MG63 (cell line): Measurements from ENCODE around the gene CCN5. TPM values are rescaled to one million over a fixed set of nuclear protein-coding genes. Genes with fewer than 3 reads are reported as not detected.
"Not testable (repeated sequence)": the region's sequence is repeated elsewhere in the genome, so short reads cannot be mapped to it uniquely, and the experiment has no call there.

Experiments used
- DNase-seq: peaks from one replicate; pipeline ENCODE4 v3.0.0-alpha.2; 2020
- H3K27me3 ChIP-seq: fragments of 250-450 bp; sonication (Bioruptor Pico); 2 replicates; pipeline ENCODE4 v1.5.1; 2020; ENCODE audit warnings: mild to moderate bottlenecking, moderate library complexity
- H3K36me3 ChIP-seq: fragments of 250-450 bp; sonication (Bioruptor Pico); 2 replicates; pipeline ENCODE4 v1.5.1; 2020; ENCODE audit warnings: mild to moderate bottlenecking, moderate library complexity
- H3K4me3 ChIP-seq: fragments of 250-450 bp; sonication (Bioruptor Pico); 2 replicates; pipeline ENCODE4 v1.5.1; 2020; ENCODE audit warnings: mild to moderate bottlenecking, moderate library complexity
- H3K9me3 ChIP-seq: fragments of 250-450 bp; sonication (Bioruptor Pico); 2 replicates; pipeline ENCODE4 v1.5.1; 2020; ENCODE audit warnings: mild to moderate bottlenecking, moderate library complexity
- total RNA-seq: library from RNA; depleted of rRNA; stranded (reverse); fragments of >200 nt; shearing (Covaris generic); gene quantifications from 2 replicates; pipeline ENCODE4 v1.2.3, GENCODE V29; 2014; ENCODE audit warnings: low replicate concordance; rRNA removed

Gene CCN5, protein sequence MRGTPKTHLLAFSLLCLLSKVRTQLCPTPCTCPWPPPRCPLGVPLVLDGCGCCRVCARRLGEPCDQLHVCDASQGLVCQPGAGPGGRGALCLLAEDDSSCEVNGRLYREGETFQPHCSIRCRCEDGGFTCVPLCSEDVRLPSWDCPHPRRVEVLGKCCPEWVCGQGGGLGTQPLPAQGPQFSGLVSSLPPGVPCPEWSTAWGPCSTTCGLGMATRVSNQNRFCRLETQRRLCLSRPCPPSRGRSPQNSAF
- 0.07 TPM in 1 of 2 replicates, not detected in the other for total RNA-seq

DNA sequence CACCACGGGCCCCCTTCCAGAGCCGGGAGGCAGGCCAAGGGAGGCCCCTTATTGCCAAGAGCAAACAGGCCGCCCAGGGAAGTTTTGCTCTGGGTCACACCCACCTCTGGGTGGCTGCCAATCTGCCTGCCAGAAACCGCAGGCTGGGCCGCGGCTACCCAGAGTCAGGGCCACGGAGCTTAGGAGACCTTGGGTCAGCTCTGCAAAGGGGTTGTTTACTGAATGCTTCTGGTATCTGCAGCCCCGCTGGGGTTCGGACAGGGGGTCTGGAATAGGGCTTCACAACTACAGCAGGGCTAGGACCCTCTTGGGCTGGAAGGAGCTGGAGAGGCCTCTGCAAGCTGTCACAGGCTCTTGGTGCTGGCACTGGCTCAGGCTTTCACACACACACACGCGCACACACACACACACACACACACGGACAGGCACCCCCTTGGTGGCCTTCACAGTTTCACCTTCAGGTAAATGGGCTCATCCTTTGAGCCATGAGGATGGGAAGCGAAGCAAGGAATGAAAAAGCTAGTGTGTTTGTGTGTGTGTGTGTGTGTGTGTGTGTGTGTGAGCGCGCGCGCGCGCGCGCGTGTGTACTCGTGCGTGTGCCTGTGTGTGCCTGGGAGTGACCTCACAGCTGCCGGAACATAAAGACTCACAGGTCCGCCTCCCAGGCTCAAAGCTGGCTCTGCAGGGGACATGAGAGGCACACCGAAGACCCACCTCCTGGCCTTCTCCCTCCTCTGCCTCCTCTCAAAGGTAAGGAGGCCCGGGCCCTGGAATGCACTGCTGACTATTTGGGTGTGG lies at the start of gene CCN5:
Gene CCN5, plus strand, starts transcription at position 669 of the 798 bp plus-strand sequence. Its CDS starts 22 bp downstream, at position 691.
- Histone ChIP-seq H3K36me3 (no peaks in the 10 kb centered on the region), H3K27me3 (no peaks in the 10 kb centered on the region), H3K9me3 (no peaks in the 10 kb centered on the region), H3K4me3 (no peak within 1 kb of the TSS)
- peak; percentile 96 for DNase-seq

DNA sequence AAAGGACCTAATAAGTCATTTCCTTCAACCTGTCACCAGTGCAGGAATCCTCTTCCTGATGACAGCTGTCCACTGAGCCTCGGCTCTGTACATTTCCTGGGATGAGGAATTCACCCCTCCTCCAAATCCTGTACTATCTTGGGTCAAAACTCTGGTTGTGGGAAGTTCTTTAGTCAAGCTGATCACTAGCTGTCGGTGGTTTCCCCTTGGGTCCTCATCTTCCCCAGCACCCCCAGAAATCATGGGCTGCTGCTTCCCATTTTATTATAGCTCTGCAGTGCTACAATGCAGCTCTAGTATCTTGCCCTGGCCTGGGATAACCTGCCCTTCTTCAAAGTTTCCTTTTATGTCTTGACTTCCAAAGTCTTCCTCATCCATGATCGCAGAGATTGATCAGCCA lies 49.1 kb upstream of the CCN5 start:
- no peak for DNase-seq
- Histone ChIP-seq H3K4me3 (no peak overlapping the region), H3K27me3 (0 out of 2 replicates have a peak, but pooled peaks cover 2% of the 10 kb centered on the region), H3K36me3 (no peaks in the 10 kb centered on the region), H3K9me3 (no peaks in the 10 kb centered on the region)

DNA sequence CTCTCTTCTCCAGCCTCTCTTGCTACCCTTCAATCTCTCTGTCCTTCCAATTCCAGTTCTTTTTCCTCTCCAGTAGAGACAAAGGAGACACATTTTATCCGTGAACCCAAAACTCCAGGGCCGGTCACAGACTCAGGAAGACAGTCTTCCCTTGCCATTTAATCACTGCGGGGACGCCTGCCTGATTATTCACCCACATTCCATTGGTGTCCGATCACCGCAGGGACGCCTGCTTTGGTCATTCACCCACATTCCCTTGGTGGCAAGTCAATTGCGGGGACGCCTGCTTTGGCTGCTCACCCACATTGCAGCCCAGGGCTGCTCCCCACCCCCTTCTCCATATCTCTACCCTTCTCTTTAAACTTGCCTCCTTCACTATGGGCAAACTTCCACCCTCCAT lies 44.3 kb upstream of the CCN5 start:
- peak; percentile 63 for DNase-seq

DNA sequence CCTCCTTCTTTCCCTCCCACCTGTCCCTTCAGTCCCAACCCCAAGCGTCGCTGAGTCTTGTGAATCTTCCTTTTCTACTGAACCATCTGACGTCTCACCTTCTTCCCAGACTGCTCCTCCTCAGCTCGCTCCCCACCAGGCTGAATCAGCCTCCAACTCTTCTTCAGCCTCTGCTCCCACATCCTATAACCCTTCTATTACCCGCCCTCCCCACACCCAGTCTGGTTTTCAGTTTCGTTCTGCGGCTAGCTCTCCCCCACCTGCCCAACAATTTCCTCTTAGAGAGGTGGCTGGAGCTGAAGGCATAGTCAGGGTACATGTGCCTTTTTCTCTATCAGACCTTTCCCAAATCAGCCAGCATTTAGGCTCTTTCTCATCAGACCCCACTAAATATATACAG lies 43.6 kb upstream of the CCN5 start:
- not testable (repeated sequence) for H3K9me3 ChIP-seq, H3K36me3 ChIP-seq, H3K27me3 ChIP-seq, DNase-seq, H3K4me3 ChIP-seq

More for the DNA sequence above, 44.3 kb upstream of the CCN5 start:
- not testable (repeated sequence) for H3K36me3 ChIP-seq, H3K4me3 ChIP-seq, H3K27me3 ChIP-seq, H3K9me3 ChIP-seq

DNA sequence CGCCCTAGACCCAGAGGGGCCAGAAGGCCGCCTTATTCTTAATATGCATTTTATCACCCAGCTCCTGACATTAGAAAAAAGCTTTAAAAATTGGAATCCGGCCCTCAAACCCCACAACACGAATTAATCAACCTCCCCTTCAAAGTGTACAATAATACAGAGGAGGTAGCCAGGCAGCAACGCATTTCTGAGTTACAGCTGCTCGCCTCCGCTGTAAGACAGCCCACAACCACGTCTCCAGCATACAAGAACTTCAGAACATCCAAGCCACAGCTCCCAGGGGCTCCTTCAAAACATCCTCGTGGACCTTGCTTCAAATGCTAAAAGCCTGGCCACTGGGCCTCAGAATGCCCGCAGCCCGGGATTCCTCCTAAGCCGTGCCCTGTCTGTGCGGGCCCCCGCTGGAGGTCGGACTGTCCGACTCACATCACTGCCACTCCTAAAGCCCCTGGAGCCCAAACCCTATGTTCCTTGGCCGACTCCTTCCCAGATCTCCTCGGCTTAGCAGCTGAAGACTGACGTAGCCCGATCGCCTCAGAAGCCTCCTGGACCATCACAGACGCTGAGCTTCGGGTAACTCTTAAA lies 42.8 kb upstream of the CCN5 start:
- not testable (repeated sequence) for H3K9me3 ChIP-seq, H3K4me3 ChIP-seq, DNase-seq, H3K36me3 ChIP-seq, H3K27me3 ChIP-seq

DNA sequence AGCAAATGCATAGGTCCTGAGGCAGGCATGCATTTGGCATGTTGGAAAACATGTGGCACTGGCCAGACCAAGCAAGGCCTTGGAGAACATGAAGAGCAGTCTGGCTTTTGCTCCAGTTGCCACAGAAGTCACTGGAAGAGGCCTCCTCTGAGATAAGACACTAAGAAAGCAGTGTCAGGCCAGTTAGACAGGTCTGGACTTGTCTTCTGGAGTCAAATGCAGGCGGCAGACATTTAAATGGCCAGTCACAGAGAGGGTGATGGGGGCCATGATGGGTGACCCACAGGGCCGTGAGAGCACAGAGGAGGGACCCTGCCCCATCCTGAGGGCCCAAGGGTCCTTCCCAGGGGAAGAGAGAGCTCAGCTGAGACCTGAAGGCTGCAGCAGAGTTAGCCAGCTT lies 36.9 kb upstream of the CCN5 start:
- Histone ChIP-seq H3K9me3 (no peaks in the 10 kb centered on the region), H3K36me3 (no peaks in the 10 kb centered on the region), H3K27me3 (no peaks in the 10 kb centered on the region), H3K4me3 (no peak overlapping the region)
- DNase-seq: no peak

DNA sequence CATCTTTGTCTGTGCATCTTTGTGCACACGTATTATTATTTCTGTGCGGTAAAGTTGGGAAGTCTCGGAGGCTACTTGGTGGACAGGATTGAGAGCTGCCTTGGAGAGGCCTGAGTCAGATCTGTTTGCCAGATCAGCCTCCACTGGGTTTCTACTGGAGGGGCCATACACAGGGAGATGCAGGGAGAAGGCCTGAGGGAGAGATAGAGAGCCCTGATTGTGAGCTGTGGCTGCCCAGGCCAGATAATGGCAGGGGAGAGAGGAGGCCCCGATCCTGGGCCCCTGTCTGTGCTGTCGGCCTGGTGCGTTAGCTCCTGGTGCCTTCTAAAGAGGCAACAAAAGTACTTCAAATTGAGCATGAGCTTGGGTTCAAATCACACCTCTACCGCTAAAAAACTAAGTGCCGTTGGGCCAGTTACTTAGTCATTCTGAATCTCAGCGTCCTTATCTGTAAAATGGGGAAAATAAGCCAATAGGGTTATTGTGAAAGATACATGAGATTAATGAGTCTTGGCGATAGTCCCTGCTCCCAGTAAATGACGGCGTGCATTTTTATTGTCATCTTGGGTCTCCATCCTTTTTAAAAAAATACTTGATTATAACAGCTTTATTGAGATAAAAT lies 36.1 kb upstream of the CCN5 start:
- DNase-seq: no peak
- Histone ChIP-seq H3K9me3 (no peaks in the 10 kb centered on the region), H3K27me3 (no peaks in the 10 kb centered on the region), H3K36me3 (no peaks in the 10 kb centered on the region), H3K4me3 (no peak overlapping the region)

DNA sequence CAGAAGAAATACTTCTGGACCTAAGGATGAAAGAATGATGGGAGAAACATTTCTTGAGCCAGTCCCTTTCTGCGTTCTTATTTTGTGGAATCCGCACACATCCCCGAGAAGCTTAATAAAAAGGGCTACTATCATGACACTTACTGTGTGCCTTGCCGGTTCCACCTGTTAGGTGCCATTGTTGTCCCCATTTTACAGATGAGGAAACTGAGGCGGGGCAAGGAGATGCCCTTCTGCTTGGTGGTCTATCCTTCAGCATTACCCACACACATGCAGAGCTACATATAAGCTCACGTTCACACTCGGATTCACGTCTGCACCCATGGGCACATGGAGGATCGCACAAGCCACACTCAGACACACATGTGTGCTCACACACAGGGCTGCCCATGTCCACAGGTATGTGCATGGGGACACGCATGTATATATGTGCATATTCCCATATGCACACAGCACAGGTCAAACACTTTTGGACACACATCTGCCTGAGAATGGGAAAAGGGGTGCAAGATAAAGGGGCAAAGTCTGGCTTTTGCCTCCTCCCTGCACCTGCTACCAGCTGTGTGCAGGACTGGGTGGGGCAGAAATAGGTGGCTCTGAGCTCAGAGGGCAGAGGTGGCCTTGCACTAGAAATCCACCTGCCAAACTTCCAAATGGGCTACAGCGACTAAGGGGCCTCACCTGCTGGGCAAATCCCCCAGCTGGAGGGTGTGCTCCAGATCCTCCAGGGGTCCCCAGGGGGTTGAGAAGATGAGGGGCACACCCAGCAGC lies 33.2 kb upstream of the CCN5 start:
- Histone ChIP-seq H3K4me3 (no peak overlapping the region), H3K9me3 (no peaks in the 10 kb centered on the region), H3K36me3 (no peaks in the 10 kb centered on the region), H3K27me3 (no peaks in the 10 kb centered on the region)
- DNase-seq: no peak

DNA sequence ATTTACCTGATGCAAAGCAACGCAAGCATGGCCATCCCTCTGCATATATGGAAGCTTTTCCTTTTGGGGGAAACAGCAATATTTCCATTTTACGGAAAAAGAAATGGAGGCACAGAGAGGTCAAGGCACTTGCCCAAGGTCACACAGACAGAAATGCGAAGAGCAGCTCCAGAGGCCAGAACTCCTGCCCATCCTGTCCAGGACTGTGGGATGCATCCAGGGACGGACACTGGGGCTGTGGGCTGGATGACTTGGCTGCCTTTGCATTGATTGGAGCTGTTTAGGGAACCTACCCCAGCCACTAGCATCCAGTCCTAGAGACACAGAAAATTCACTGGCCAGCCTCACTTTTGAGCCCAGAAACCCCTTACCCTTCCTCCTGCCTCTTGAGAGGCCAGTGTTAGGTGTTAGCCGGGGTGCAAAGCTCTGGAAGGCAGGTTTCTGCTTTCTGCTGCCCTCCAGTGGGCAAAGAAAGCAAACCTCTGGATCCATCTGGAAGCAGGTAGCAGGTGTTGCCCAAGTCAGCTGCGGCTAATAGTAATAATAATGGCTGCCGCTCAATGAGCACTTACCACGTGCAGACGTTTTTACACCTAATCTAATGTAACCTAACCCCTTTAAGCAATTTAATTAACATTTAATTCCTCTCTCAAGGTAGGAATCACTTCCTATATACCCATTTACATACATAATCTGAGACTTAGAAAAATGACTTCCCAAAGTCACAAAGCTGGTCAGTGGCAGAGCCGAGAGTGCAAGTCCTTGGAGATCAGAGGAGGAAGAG lies 31.7 kb upstream of the CCN5 start:
- Histone ChIP-seq H3K4me3 (no peak overlapping the region), H3K36me3 (no peaks in the 10 kb centered on the region), H3K27me3 (no peaks in the 10 kb centered on the region), H3K9me3 (no peaks in the 10 kb centered on the region)
- DNase-seq: peak; percentile 36

DNA sequence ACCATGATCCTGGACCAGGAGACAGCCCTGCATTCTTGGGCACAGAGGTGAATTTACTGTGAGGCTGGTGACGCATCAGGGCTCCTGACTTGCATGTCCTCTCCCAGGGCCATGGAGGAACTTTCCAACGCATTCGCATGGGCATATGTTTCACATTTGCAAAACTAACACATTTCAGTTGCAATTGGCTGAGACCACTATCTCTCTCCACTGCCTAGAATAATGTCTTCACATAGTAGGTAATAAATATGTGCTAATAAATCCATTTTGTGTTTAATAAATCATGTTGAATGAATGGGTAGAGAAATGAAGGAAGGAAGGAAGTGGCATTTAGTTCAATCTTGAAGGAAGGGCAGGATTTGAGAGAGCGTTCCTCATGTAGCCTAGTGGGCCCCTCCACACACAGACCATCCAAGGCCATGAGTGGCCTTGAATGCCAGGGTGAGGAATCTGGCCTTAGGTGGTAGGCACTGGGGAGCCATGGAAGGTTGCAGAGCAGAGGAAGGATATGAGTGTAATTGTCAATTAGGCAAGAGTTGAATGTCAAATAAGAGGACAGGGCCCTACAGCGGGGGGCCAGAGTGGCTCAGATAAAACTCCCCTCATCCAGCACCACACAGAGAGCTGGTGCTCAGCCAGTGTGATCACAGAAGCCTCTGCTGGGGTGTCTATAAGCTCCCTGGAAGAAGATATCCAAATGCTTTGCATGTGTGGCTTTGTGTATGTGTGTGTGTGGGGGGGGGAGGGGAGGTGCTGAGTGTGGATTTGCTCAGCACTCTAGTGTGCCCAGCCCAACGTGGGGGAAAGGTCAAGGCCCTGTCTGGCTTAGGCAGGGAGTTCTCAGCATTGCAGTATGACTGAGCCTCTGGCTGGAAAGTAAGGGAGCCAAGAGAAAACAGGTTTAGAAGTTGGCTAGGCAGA lies 30.9 kb upstream of the CCN5 start:
- Histone ChIP-seq H3K4me3 (no peak overlapping the region), H3K36me3 (no peaks in the 10 kb centered on the region), H3K27me3 (no peaks in the 10 kb centered on the region), H3K9me3 (no peaks in the 10 kb centered on the region)
- no peak for DNase-seq

DNA sequence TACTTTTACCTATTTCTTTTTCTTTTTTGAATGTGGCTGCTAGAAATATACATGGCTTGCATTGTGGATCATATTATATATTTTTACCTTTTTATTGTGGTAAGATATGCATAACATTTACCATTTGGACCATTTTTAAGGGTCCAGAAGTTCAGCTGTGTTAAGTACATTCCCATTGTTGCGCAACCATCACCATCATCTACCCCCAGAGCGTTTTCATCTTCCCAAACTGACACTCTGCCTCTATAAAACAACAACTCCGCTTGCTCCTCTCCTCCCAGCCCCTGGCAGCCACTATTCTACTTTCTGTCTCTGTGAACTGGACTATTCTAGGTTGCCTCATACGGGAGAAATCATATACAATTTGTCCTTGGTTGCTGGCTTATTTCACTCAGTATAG lies 28.2 kb upstream of the CCN5 start:
- Histone ChIP-seq H3K9me3 (peaks cover 2% of the 10 kb centered on the region; the same call in 1 of the 2 replicates), H3K4me3 (no peak overlapping the region), H3K36me3 (no peaks in the 10 kb centered on the region), H3K27me3 (no peaks in the 10 kb centered on the region)
- DNase-seq: no peak

DNA sequence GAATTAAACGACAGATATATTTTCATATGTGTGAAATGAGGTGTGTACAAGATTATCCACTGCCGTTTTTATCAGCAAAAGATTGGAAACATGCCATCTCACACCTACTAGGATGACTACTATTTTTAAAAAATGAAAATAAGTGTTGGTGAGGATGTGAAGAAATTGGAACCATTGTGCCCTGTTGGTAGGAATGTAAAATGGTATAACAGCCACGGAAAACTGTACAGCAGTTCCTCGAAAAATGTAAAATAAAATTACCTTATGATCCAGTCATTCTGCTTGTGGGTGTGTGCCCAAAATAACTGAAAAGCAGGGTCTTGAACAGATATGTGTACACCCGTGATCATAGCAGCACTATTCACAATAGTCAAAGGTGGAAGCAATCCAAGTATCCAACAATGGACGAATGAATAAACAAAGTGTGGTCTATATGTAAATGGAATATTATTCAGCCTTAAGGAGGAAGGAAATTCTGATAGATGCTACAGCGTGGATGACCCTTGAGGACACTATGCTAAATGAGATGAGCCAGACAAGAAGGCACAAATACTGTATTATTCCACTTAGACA lies 27.0 kb upstream of the CCN5 start:
- H3K9me3 ChIP-seq: peaks cover 4% of the 10 kb centered on the region; the same call in 1 of the 2 replicates
- no peaks in the 10 kb centered on the region for H3K27me3 ChIP-seq
- DNase-seq: no peak
- no peak overlapping the region for H3K4me3 ChIP-seq
- H3K36me3 ChIP-seq: no peaks in the 10 kb centered on the region

DNA sequence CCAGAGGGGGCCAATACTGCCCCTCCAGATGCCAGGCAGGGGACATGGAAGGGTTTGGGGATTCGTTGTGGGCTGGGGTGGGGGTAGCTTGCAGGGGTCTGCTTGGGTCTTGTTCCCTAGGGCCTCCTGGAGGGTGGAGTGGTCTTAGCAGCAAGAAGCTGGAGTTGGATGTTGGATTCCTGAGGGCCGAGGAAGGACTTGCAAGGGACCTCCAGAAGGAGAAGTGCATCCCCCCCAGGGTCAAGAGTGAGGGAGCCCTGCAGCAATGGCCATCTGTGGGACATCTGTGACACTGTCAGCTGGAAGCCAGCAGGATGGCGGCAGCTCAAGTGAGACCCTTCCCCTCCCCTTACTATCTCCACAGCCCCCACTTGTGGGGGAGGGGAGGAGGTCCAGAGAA lies 25.4 kb upstream of the CCN5 start:
- no peak for DNase-seq
- Histone ChIP-seq H3K4me3 (no peak overlapping the region), H3K36me3 (no peaks in the 10 kb centered on the region), H3K27me3 (no peaks in the 10 kb centered on the region), H3K9me3 (peaks cover 4% of the 10 kb centered on the region; the same call in 1 of the 2 replicates)

DNA sequence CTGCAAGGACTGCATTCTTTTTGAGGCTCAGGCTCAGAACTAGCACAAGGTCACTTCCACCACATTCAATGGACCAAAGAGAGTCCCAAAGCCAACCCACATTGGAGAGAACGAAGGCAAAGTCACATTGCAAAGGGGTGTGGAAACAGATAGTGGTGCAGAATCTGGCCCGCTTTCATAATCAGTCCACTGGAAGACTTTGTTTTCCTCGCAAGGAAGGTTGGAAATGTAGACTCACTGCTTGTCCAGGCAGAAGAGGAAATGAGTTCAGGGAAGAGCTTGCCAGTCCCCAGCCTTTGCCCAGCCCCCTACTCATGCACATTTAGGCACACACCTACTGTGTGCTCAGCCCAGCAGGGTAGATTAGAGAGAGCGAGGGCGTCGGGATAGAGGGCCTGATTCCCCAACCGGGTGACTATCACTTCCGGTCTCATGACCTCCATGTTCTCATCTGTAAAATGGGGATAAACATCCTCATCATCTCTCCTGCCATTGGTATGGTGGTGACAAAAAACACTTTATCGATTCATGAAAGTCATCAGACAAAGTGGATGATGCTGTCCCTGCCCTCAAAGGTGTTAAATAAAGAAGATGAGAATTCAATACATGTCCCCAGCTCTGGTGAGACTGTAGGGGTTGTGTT lies 24.3 kb upstream of the CCN5 start:
- DNase-seq: no peak
- Histone ChIP-seq H3K9me3 (peaks cover 4% of the 10 kb centered on the region; the same call in 1 of the 2 replicates), H3K27me3 (no peaks in the 10 kb centered on the region), H3K36me3 (no peaks in the 10 kb centered on the region), H3K4me3 (no peak overlapping the region)
